ENCODE data around the gene SPCS2. TPM values are rescaled to one million over a fixed set of nuclear protein-coding genes. Genes with fewer than 3 reads are reported as not detected.

Gene SPCS2
- total and polyA plus RNA-seq, 2 donors (not counting 3 experiments of a cell fraction or from before 2014, with no cell fraction given), result 88.9 to 140 TPM

- H3K4me2 ChIP-seq (ENCODE audit: insufficient read depth, low read length), result no peak overlapping the region
- no peaks in the 10 kb centered on the region for H3K79me2 ChIP-seq (ENCODE audit: control insufficient read depth, insufficient read depth, low read length)
- peaks cover 0 to 7% of the 10 kb centered on the region in 2 experiments for H3K27me3 ChIP-seq (ENCODE audit: control insufficient read depth in 2 of 2, insufficient read depth in 2 of 2, low read length in 2 of 2)
- no peaks in the 10 kb centered on the region for H3K9me1 ChIP-seq (replicated peaks; ENCODE audit: control insufficient read depth, extremely low read depth, insufficient read depth, low read length)
- intact Hi-C loops (cut with micrococcal nuclease) (no loop called here), dilution Hi-C loops (cut with MboI; ENCODE audit: extremely low pct_ligation_motif_present, low sequenced_read_pairs) (loop anchor here (25.0 kb wide), 1 partner anchor 112 kb away; no protein-coding TSS in a partner anchor)
- DNase-seq (ENCODE audit: low read depth, low spot score) (no peak), FAIRE-seq (no peak)
- H3K4me3 ChIP-seq (replicated peaks in 1 of 3; ENCODE audit: insufficient read depth in 1 of 3, low read depth in 1 of 3, low read length in 3 of 3), result no peak overlapping the region
- no peaks in the 10 kb centered on the region for H3K9me3 ChIP-seq (replicated peaks; ENCODE audit: control insufficient read depth, insufficient read depth, low read length)
- H2AFZ ChIP-seq (ENCODE audit: low read depth, low read length), result no peak overlapping the region
- no peaks in the 10 kb centered on the region for H3K36me3 ChIP-seq (ENCODE audit: control insufficient read depth in 2 of 2, extremely low read depth in 1 of 2, insufficient read depth in 2 of 2, low read length in 2 of 2)
- CTCF ChIA-PET, result interaction anchor here (1.1 to 5.7 kb wide), 9 partner anchors 9 to 225 kb away, joined by 3 to 159 read pairs (median 64); no protein-coding TSS in a partner anchor
- H3K27ac ChIP-seq (ENCODE audit: insufficient read depth, low read depth, low read length), result no peak overlapping the region
- POLR2A ChIA-PET, result no interaction called here
- TF ChIP-seq EZH2 (IDR thresholded peaks at IDR 0.05; ENCODE audit: borderline replicate concordance, low read depth, low read length, severe bottlenecking), result no peak
- no peak for TF ChIP-seq FOS (IDR thresholded peaks at IDR 0.05; ENCODE audit: borderline replicate concordance, insufficient read depth, low read length)
- no peak for TF ChIP-seq POLR2AphosphoS5 (IDR thresholded peaks at IDR 0.05; ENCODE audit: insufficient read depth, low read depth, low read length)
- TF ChIP-seq GATA2 (IDR thresholded peaks at IDR 0.05; ENCODE audit: insufficient read depth, insufficient read length, low read depth, low read length), result no peak
- no peak for TF ChIP-seq JUN (IDR thresholded peaks at IDR 0.05; ENCODE audit: borderline replicate concordance, insufficient read depth, insufficient read length, low read depth)
- TF ChIP-seq MYC (IDR thresholded peaks at IDR 0.05; ENCODE audit: low read depth, low read length), result no peak
- no peak for TF ChIP-seq CTCF (IDR thresholded peaks at IDR 0.05; ENCODE audit: extremely low read depth in 1 of 2, insufficient read depth in 1 of 2, low read depth in 1 of 2, low read length in 2 of 2)
- TF ChIP-seq MAX (IDR thresholded peaks at IDR 0.05; ENCODE audit: insufficient read depth, insufficient read length), result no peak
- TF ChIP-seq POLR2A (IDR thresholded peaks at IDR 0.05; ENCODE audit: low read depth, low read length), result no peak
- no peaks in the 10 kb centered on the region for H3K4me1 ChIP-seq (ENCODE audit: control insufficient read depth, extremely low read depth, insufficient read depth, low read length)
- no TSS peak for BruUV-seq (replicated peaks)
- H3K9ac ChIP-seq (replicated peaks; ENCODE audit: extremely low read depth, insufficient read depth, low read length), result no peak overlapping the region
- no peaks in the 10 kb centered on the region for H4K20me1 ChIP-seq (replicated peaks; ENCODE audit: control insufficient read depth, extremely low read depth, insufficient read depth, low read length)
Measured at GRCh38 chr11:75024068-75024449, 75.0 kb downstream of the SPCS2 start.
